Measurements from ENCODE around the gene RNF123. TPM values are rescaled to one million over a fixed set of nuclear protein-coding genes. Genes with fewer than 3 reads are reported as not detected.

RNF123 gene
- total and polyA plus RNA-seq, 2 experiments from 2014 or later = 21.6 to 22.8 TPM

DNA sequence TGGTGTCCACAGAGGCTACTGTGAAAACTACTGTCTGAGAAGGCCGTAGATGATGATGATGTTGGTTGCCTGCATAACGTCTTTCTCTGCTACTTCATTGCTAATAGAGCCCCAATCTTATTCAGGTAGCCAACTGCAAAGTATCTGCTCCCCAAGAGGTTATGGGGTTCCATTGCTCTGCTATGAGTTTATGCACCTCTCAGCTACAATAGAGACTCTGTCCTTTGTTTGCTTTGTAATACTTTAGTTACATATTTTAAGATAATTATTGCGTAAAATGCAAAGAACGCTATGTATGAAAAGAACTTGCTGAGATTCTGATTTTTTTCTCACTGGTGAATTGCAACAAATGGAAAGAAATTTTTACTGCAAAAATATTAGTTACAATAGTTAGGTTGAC, 62.1 kb downstream of the RNF123 start:
- Histone ChIP-seq H3K27ac (no peak overlapping the region), H3K27me3 (replicated peaks; ENCODE audit: insufficient read depth) (no peaks in the 10 kb centered on the region), H3K9me3 (ENCODE audit: low read depth) (no peaks in the 10 kb centered on the region), H3K9ac (no peak overlapping the region), H4K20me1 (ENCODE audit: insufficient read depth) (no peaks in the 10 kb centered on the region), H3K79me2 (ENCODE audit: insufficient read depth) (peaks cover 99% of the 10 kb centered on the region), H3K4me3 (no peak overlapping the region), H3F3A (ENCODE audit: insufficient read depth) (peaks cover 16% of the 10 kb centered on the region), H3K36me3 (ENCODE audit: low read depth) (peaks cover 12% of the 10 kb centered on the region), H3K4me1 (ENCODE audit: insufficient read depth) (peaks cover 15% of the 10 kb centered on the region), H3K4me2 (ENCODE audit: unreplicated experiment) (no peak overlapping the region), H3K9me2 (ENCODE audit: insufficient read depth) (no peaks in the 10 kb centered on the region), H2AFZ (no peak overlapping the region)
- no peak for TF ChIP-seq EZH2phosphoT487 (IDR thresholded peaks at IDR 0.05; ENCODE audit: insufficient read depth, low read depth)
- no peak for TF ChIP-seq EZH2 (IDR thresholded peaks at IDR 0.05; ENCODE audit: insufficient read depth, poor library complexity, severe bottlenecking)
- WGBS, 2 experiments (ENCODE audit: low coverage in 1 of 2, low lambda C conversion rate in 2 of 2, missing lambda C conversion rate in 2 of 2) = 99 to 100% methylated on average over 4 of the region's 4 CpGs
- in situ Hi-C loops (cut with MboI) = no loop called here
- DNase-seq = no peak

DNA sequence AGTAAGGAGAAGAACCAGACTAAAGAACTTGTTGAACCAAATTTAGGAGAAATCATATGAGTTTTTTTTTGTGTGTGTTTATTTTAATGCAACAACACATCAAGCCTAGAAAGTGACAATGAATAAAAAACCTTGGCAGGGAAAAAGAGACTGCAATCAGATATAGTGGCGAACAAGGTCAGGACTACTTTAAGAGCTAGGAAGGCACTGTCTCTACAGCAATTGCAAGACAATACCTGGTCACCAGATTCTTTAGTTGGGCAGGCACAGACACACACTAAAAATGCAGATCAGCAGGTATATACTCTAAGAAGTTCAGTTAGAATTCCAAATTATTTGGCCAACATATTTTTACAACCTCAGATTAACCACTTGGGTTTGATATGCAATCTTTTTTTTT, 65.2 kb downstream of the RNF123 start:
- Histone ChIP-seq H3K36me3 (ENCODE audit: low read depth) (no peaks in the 10 kb centered on the region), H3K4me2 (ENCODE audit: unreplicated experiment) (no peak overlapping the region), H3K9ac (no peak overlapping the region), H2AFZ (no peak overlapping the region), H3K4me3 (no peak overlapping the region), H4K20me1 (ENCODE audit: insufficient read depth) (peaks cover 2% of the 10 kb centered on the region; the same call in 1 of the 2 replicates), H3K9me2 (ENCODE audit: insufficient read depth) (no peaks in the 10 kb centered on the region), H3K79me2 (ENCODE audit: insufficient read depth) (peaks cover 99% of the 10 kb centered on the region), H3K4me1 (ENCODE audit: insufficient read depth) (0 out of 2 replicates have a peak, but pooled peaks cover 4% of the 10 kb centered on the region), H3K9me3 (ENCODE audit: low read depth) (no peaks in the 10 kb centered on the region), H3F3A (ENCODE audit: insufficient read depth) (no peaks in the 10 kb centered on the region), H3K27me3 (replicated peaks; ENCODE audit: insufficient read depth) (no peaks in the 10 kb centered on the region), H3K27ac (no peak overlapping the region)
- TF ChIP-seq EZH2phosphoT487 (IDR thresholded peaks at IDR 0.05; ENCODE audit: insufficient read depth, low read depth) (no peak), EZH2 (IDR thresholded peaks at IDR 0.05; ENCODE audit: insufficient read depth, poor library complexity, severe bottlenecking) (no peak)
- no peak for DNase-seq
- in situ Hi-C loops (cut with MboI) = no loop called here
- whole genome bisulfite sequencing, 2 experiments (ENCODE audit: low coverage in 1 of 2, low lambda C conversion rate in 2 of 2, missing lambda C conversion rate in 2 of 2) = 100% methylated on average over 1 of the region's 1 CpG

DNA sequence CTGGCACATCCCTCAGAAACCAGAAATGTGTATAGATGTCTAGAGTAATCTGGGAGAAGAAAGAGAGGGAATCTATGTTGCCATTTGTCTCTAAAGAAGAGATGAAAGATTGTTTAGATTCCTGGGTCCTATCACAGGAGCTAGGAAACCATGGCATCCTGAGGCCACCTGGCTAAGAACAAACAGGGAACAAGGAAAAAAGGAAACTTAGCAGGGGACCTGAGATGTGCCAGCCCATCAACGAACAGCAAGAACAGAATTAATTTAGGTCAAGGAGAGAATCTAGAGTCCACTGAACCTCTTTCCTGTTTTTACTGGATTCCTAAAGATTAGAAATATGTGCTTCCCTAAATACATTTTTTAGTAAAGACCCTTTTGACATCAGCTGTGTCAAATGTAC, 66.7 kb downstream of the RNF123 start:
- Histone ChIP-seq H3F3A (ENCODE audit: insufficient read depth) (no peaks in the 10 kb centered on the region), H3K27me3 (replicated peaks; ENCODE audit: insufficient read depth) (no peaks in the 10 kb centered on the region), H3K4me2 (ENCODE audit: unreplicated experiment) (no peak overlapping the region), H3K27ac (no peak overlapping the region), H3K9me2 (ENCODE audit: insufficient read depth) (no peaks in the 10 kb centered on the region), H3K4me1 (ENCODE audit: insufficient read depth) (no peaks in the 10 kb centered on the region), H3K9ac (no peak overlapping the region), H2AFZ (no peak overlapping the region), H3K36me3 (ENCODE audit: low read depth) (no peaks in the 10 kb centered on the region), H3K9me3 (ENCODE audit: low read depth) (no peaks in the 10 kb centered on the region), H3K4me3 (no peak overlapping the region), H4K20me1 (ENCODE audit: insufficient read depth) (peaks cover 3% of the 10 kb centered on the region; the same call in 1 of the 2 replicates), H3K79me2 (ENCODE audit: insufficient read depth) (peaks cover 99% of the 10 kb centered on the region)
- TF ChIP-seq EZH2 (IDR thresholded peaks at IDR 0.05; ENCODE audit: insufficient read depth, poor library complexity, severe bottlenecking) (no peak), EZH2phosphoT487 (IDR thresholded peaks at IDR 0.05; ENCODE audit: insufficient read depth, low read depth) (no peak)
- WGBS, 2 experiments (ENCODE audit: low coverage in 1 of 2, low lambda C conversion rate in 2 of 2, missing lambda C conversion rate in 2 of 2) = 92 to 100% methylated on average over 1 of the region's 1 CpG
- in situ Hi-C loops (cut with MboI) = no loop called here
- no peak for DNase-seq

DNA sequence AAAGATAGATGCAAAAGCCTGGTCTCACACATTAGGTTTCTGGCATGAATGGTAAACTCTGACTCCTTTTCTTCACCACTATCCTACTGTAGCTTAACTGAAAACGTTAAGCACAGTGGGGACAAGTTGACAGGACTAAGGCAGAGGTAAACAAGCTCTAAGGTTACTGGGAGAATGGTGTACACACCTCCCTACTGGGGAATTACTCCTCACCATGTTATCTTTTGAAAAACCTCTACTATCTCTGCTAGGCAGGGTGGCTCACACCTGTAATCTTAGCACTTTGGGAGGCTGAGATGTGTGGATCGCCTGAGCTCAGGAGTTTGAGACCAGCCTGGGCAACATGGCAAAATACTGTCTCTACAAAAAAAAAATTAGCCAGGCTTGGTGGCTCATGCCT, 67.8 kb downstream of the RNF123 start:
- 52 to 53% methylated on average over 2 of the region's 2 CpGs for WGBS, 2 experiments (ENCODE audit: low coverage in 1 of 2, low lambda C conversion rate in 2 of 2, missing lambda C conversion rate in 2 of 2)
- no peak overlapping the region for H3K9ac ChIP-seq
- no peaks in the 10 kb centered on the region for H3K36me3 ChIP-seq (ENCODE audit: low read depth)
- no peak for DNase-seq
- H3F3A ChIP-seq (ENCODE audit: insufficient read depth) = no peaks in the 10 kb centered on the region
- no peak overlapping the region for H3K27ac ChIP-seq
- H3K4me3 ChIP-seq = no peak overlapping the region
- no peak overlapping the region for H2AFZ ChIP-seq
- no peaks in the 10 kb centered on the region for H3K27me3 ChIP-seq (replicated peaks; ENCODE audit: insufficient read depth)
- H3K4me1 ChIP-seq (ENCODE audit: insufficient read depth) = no peaks in the 10 kb centered on the region
- peaks cover 3% of the 10 kb centered on the region; the same call in 1 of the 2 replicates for H4K20me1 ChIP-seq (ENCODE audit: insufficient read depth)
- no peaks in the 10 kb centered on the region for H3K9me2 ChIP-seq (ENCODE audit: insufficient read depth)
- H3K79me2 ChIP-seq (ENCODE audit: insufficient read depth) = peaks cover 99% of the 10 kb centered on the region
- TF ChIP-seq EZH2phosphoT487 (IDR thresholded peaks at IDR 0.05; ENCODE audit: insufficient read depth, low read depth) = no peak
- TF ChIP-seq EZH2 (IDR thresholded peaks at IDR 0.05; ENCODE audit: insufficient read depth, poor library complexity, severe bottlenecking) = no peak
- H3K9me3 ChIP-seq (ENCODE audit: low read depth) = no peaks in the 10 kb centered on the region
- in situ Hi-C loops (cut with MboI) = no loop called here
- no peak overlapping the region for H3K4me2 ChIP-seq (ENCODE audit: unreplicated experiment)

DNA sequence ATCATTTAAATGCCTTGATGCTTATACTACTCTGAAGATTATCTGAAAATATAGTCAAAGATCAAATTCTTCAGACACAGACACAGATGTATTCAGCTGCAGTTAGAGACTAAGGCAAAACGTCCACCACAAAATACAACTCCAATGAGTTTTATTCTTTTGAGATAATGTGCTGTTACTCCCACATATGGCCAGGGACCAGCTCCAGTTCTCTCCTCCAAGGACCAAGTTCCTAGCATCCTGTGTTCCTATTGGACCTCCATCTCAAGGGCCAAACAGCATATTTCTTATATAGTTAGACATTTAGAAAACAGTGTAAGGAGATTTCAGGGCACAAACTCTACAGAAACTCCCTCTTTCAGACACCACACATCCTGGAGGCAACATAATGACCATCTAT, 69.9 kb downstream of the RNF123 start:
- no peak overlapping the region for H3K9ac ChIP-seq
- no peaks in the 10 kb centered on the region for H3K9me2 ChIP-seq (ENCODE audit: insufficient read depth)
- no peak for DNase-seq
- H3F3A ChIP-seq (ENCODE audit: insufficient read depth) = no peaks in the 10 kb centered on the region
- no peaks in the 10 kb centered on the region for H3K36me3 ChIP-seq (ENCODE audit: low read depth)
- no peak overlapping the region for H3K4me3 ChIP-seq
- H2AFZ ChIP-seq = no peak overlapping the region
- peaks cover 100% of the 10 kb centered on the region for H3K79me2 ChIP-seq (ENCODE audit: insufficient read depth)
- 6 to 23% methylated on average over 1 of the region's 1 CpG for WGBS, 2 experiments (ENCODE audit: low coverage in 1 of 2, low lambda C conversion rate in 2 of 2, missing lambda C conversion rate in 2 of 2)
- no peaks in the 10 kb centered on the region for H3K9me3 ChIP-seq (ENCODE audit: low read depth)
- H3K4me1 ChIP-seq (ENCODE audit: insufficient read depth) = no peaks in the 10 kb centered on the region
- in situ Hi-C loops (cut with MboI) = no loop called here
- peaks cover 3% of the 10 kb centered on the region; the same call in 1 of the 2 replicates for H4K20me1 ChIP-seq (ENCODE audit: insufficient read depth)
- H3K27me3 ChIP-seq (replicated peaks; ENCODE audit: insufficient read depth) = no peaks in the 10 kb centered on the region
- H3K4me2 ChIP-seq (ENCODE audit: unreplicated experiment) = no peak overlapping the region
- H3K27ac ChIP-seq = no peak overlapping the region
- no peak for TF ChIP-seq EZH2phosphoT487 (IDR thresholded peaks at IDR 0.05; ENCODE audit: insufficient read depth, low read depth)
- no peak for TF ChIP-seq EZH2 (IDR thresholded peaks at IDR 0.05; ENCODE audit: insufficient read depth, poor library complexity, severe bottlenecking)
